Hematopoietic multipotent progenitor cell treated with erythropoietin and hydrocortisone succinate and interleukin-3 and kit ligand, for 17 days (in vitro differentiated cells): ENCODE measurements around the gene CHCHD3.

Experiments
- DNase-seq: peaks from one replicate; pipeline ENCODE4 v3.0.0-alpha.2; 2015; ENCODE audit warnings: low spot score

The CHCHD3 gene

GRCh38 chr7:133081599-133082389, at the start of gene CHCHD3:
Gene CHCHD3, minus strand, starts transcription at chr7:133082090. Its CDS starts 153 bp downstream, at chr7:133081937.
- peak; percentile 91 for DNase-seq

- DNase-seq: no peak
Observed at GRCh38 chr7:133130166-133130565, 48.3 kb upstream of the CHCHD3 start.

- no peak for DNase-seq
Observed at GRCh38 chr7:133126422-133126821, 44.5 kb upstream of the CHCHD3 start.

GRCh38 chr7:133124974-133125373, 43.1 kb upstream of the CHCHD3 start:
- no peak for DNase-seq

- no peak for DNase-seq
Observed at GRCh38 chr7:133121175-133121844, 39.4 kb upstream of the CHCHD3 start.

GRCh38 chr7:133119067-133119466, 37.2 kb upstream of the CHCHD3 start:
- DNase-seq: no peak

GRCh38 chr7:133118261-133118660, 36.4 kb upstream of the CHCHD3 start:
- no peak for DNase-seq

GRCh38 chr7:133117452-133117851, 35.6 kb upstream of the CHCHD3 start:
- no peak for DNase-seq

GRCh38 chr7:133115596-133115995, 33.7 kb upstream of the CHCHD3 start:
- no peak for DNase-seq

- no peak for DNase-seq
Observed at GRCh38 chr7:133114519-133114918, 32.6 kb upstream of the CHCHD3 start.

GRCh38 chr7:133112976-133113375, 31.1 kb upstream of the CHCHD3 start:
- no peak for DNase-seq

GRCh38 chr7:133112335-133112734, 30.4 kb upstream of the CHCHD3 start:
- no peak for DNase-seq

- DNase-seq: no peak
Observed at GRCh38 chr7:133110312-133110711, 28.4 kb upstream of the CHCHD3 start.

- DNase-seq: no peak
Observed at GRCh38 chr7:133109816-133110215, 27.9 kb upstream of the CHCHD3 start.

GRCh38 chr7:133108023-133108422, 26.1 kb upstream of the CHCHD3 start:
- no peak for DNase-seq

- DNase-seq: no peak
Observed at GRCh38 chr7:133102276-133103060, 20.6 kb upstream of the CHCHD3 start.

GRCh38 chr7:133099633-133100286, 17.9 kb upstream of the CHCHD3 start:
- no peak for DNase-seq

GRCh38 chr7:133095119-133095671, 13.3 kb upstream of the CHCHD3 start:
- no peak for DNase-seq

- DNase-seq: no peak
Observed at GRCh38 chr7:133091943-133092464, 10.1 kb upstream of the CHCHD3 start.

GRCh38 chr7:133082390-133082766, 488 bp upstream of the CHCHD3 start:
- DNase-seq: no peak

GRCh38 chr7:133081119-133081598, 731 bp downstream of the CHCHD3 start:
- DNase-seq: peak; percentile 68

GRCh38 chr7:133079296-133079695, 2.6 kb downstream of the CHCHD3 start:
- DNase-seq: no peak
